ENCODE measurements around the gene MCM3AP.

- TF ChIP-seq GATA2 (IDR thresholded peaks at IDR 0.05; ENCODE audit: low read depth, low read length) (no peak), GATA3 (IDR thresholded peaks at IDR 0.05; ENCODE audit: low read depth, low read length) (no peak)
Observed at GRCh38 chr21:46255758-46256337, 29.6 kb downstream of the MCM3AP start.

All from SH-SY5Y (cell line).